GM13976 (cell line): ENCODE measurements around the gene TRIO.

Experiments
- DNase-seq: peaks from one replicate; pipeline ENCODE4 v3.0.0; 2012; ENCODE audit warnings: low spot score
- in situ Hi-C: fragments of 300-500 bp; cut with MboI; formaldehyde crosslinking; loops from one replicate; pipeline ENCODE4 v1.12.0; 2022; ENCODE audit warnings: low sequenced_read_pairs, mixed read lengths, inconsistent platforms; ENCODE audit not compliant: unreplicated experiment
- TF ChIP-seq, protein P1 (sequence below): IDR thresholded peaks from 2 replicates; pipeline ENCODE4 v1.5.1; 2012; ENCODE audit warnings: borderline replicate concordance, mild to moderate bottlenecking; ENCODE audit not compliant: insufficient read depth; ENCODE audit errors: extremely low read depth, missing control alignments, control extremely low read depth

Gene TRIO

DNA sequence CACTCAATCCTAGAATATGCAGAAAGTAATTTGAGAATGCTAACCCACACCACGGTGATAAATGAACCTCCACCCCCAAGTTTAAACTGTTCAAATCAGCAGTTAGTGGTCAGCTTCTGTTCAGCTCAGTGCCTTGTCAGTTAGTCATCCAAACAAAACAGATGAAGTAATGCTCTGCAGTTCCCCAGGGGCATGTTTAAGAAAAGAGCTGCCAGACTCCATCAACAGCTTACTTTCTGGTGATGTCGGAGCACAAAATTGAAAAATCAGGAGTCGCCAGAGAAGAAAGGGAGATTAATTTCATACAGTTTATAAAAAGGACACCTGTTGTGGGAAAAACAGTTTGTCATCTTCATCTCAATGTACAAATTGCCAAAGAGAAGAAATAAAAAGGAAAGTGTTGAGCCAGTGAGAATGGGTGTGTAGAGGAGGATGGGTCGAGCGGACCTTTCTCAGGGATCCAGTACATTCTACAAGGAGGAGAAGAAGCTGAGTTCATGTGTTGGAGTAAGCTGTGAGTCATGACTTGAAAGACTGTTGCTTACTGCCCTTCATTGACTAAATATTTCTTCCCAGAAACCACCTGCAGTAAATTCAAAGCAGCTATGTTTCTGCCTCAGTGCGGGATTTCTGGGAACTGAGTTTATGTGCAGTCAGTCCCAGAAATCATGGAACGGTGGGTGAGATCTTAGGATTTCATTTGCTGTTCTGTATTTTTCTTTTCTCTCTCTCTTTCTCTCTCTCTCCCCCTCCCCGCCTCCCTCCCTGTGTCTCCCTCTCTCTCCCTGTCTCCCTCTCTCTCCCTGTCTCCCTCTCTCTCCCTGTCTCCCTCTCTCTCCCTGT is 13.7 kb downstream of the TRIO start:
- in situ Hi-C loops = loop anchor here (10.0 to 25.0 kb wide), 2 partner anchors 48 to 505 kb away; partner anchors contain the start of gene OTULIN
- DNase-seq = peak; percentile 69

DNA sequence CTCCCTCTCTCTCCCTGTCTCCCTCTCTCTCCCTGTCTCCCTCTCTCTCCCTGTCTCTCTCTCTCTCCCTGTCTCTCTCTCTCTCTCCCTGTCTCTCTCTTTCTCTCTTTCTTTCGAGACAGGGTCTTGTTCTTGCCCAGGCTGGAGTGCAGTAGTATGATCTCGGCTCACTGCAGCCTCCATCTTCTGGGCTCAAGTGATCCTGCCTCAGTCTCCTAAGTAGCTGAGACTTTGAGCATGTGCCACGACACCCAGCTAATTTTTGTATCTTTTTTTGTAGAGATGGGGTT is 14.3 kb downstream of the TRIO start:
- no peak for DNase-seq
- in situ Hi-C loops = loop anchor here (10.0 to 25.0 kb wide), 2 partner anchors 47 to 505 kb away; partner anchors contain the start of gene OTULIN
- TF ChIP-seq, protein P1, sequence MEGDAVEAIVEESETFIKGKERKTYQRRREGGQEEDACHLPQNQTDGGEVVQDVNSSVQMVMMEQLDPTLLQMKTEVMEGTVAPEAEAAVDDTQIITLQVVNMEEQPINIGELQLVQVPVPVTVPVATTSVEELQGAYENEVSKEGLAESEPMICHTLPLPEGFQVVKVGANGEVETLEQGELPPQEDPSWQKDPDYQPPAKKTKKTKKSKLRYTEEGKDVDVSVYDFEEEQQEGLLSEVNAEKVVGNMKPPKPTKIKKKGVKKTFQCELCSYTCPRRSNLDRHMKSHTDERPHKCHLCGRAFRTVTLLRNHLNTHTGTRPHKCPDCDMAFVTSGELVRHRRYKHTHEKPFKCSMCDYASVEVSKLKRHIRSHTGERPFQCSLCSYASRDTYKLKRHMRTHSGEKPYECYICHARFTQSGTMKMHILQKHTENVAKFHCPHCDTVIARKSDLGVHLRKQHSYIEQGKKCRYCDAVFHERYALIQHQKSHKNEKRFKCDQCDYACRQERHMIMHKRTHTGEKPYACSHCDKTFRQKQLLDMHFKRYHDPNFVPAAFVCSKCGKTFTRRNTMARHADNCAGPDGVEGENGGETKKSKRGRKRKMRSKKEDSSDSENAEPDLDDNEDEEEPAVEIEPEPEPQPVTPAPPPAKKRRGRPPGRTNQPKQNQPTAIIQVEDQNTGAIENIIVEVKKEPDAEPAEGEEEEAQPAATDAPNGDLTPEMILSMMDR = no peak

More for the DNA sequence above, 13.7 kb downstream of the TRIO start:
- TF ChIP-seq, protein P1 = no peak

DNA sequence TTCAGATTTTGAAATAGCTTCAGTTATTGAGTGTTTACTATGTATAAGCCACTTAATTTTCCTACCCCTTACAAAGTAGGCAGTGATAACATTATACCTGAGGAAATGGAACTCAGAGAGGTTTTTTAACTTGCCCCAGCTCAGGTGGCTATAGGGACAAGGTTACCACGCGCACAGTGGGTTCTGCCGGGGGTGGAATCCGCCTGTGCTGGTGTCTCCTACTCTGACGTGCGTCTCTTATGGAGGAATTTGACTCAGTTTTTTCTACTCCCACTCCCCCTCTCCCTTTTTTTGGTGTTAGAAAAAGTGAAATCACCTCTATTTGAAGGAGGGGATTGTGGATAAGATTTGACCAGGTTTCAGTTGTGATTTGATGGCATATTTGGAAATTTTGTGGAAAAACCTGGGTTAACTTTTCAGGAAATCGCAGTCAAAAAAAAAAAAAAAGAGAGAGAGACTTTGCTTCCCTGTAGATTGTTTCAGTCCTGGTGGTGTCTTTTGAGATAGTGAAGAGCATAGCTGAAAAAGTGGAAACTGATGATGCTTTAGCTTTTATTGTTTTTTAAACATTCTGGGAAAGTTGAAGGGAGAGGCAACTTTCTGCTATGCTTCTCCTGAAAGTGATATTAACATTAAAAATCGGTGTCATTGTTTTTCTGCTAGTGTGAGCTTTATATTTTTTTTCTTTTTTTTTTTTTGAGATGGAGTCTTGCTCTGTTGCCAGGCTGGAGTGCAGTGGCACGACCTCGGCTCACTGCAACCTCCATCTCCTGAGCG is 15.9 kb downstream of the TRIO start:
- DNase-seq = no peak
- in situ Hi-C loops = loop anchor here (10.0 to 25.0 kb wide), 2 partner anchors 46 to 503 kb away; partner anchors contain the start of gene OTULIN
- TF ChIP-seq, protein P1 = no peak

DNA sequence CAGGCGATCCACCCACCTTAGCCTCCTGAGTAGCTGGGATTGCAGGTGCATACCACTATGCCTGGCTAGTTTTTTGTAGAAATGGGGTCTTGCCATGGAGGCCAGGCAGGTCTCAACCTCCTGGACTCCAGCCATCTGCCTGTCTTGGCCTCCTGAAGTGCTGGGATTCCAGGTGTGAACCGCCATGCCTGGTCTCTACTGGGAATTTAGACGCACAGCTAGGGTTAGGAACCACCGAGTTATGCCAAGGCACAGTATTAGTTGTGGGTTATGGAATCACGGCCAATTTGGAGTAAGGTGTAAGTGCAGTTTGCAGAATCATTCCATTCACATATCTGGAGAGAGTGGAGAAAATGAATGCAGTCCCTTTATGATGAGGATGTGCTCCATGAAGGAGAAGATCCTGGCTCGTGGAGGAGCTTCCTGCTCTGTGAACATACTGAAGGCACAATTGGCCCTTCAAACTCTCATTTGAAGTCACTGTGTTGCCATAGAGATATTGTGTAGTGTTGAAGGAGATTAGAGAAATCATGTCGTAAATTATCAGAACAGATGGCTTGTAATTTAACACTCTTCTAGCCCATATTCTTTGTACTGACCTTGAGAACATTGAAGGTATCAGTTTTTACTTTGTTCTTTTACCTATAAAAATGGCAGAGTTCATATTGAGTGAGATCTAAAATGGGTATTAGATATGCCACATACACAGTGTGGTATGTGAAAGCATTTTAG is 18.8 kb downstream of the TRIO start:
- in situ Hi-C loops = loop anchor here (25.0 kb wide), 1 partner anchor 500 kb away; the partner anchor contains the start of gene OTULIN
- TF ChIP-seq, protein P1 = no peak
- DNase-seq = no peak

DNA sequence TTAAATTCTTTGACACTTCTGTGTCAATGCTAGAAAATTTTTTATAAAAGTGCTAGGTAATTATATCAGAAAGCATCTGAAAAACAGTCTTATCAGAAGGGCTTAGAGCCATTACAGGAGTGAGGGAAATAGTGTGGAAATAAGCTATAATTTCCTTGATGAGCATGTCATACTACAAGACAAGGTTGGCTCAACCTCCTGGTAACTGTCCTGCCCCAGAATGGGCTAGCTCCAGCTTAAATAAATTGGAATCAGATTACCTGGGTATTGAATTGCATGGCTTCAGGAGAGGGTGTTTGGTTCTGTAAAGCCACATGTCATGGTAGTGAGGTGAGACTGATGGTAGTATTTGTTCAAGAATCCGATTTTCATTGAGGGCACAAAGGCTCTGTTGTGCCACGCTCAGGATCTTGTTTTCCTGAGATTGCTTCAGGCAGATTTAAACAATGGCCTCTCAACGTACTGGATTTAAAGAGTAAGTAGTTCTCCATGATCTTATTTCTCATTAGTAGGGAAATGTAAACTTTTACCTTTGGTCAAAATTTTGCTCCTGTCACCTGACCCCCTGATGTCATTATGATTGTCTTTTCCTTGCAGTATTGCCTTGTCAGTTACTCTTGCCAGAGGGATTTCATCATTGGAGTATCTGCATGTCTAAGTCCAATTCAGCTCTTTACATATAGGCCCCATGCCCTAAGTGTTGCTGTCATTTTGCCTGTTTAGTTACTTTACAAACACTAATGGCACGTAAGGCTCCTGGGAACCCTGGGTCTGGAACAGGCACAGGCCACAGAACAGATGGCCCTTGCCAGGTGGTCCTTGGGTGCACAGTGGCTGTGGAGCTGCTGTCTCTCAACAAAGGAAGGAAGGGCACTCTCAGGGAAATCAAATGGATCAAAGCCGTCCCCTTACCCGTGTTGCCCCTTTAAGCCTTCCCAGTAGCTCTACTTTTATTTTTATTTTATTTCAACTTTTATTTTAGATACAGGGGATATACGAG is 21.3 kb downstream of the TRIO start:
- in situ Hi-C loops = loop anchor here (25.0 kb wide), 1 partner anchor 498 kb away; the partner anchor contains the start of gene OTULIN
- TF ChIP-seq, protein P1 = no peak
- DNase-seq = no peak
